HG03139 (cell line): ENCODE data around the gene LTBP1.

Experiments
- ATAC-seq: cut with Tn5 transposase; IDR thresholded peaks from one replicate; pipeline ENCODE4 v1.9.1; 2021; ENCODE audit not compliant: unreplicated experiment

LTBP1 gene

GRCh38 chr2:33071591-33071990 is 124.8 kb downstream of the LTBP1 start:
- ATAC-seq: no peak

GRCh38 chr2:33072614-33073013 is 125.9 kb downstream of the LTBP1 start:
- no peak for ATAC-seq

DNA sequence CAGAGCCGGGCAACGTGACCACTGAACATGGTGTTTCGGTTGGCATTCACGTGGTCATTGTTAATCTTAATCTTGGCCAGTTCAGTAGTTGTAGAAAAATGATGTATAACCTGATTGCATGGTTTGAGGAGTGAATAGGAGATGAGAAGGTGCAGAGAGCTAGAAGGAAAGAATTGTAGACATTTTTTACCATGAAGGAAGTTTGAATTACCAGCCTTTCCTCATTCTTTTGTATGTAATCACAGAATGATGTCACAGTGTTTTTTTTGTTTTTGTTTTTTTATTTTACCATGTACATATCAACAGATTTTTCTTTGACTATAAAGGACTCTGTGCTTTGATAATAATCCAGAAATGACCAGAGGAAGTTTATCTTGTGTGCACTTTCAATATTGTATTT is 126.3 kb downstream of the LTBP1 start:
- no peak for ATAC-seq

DNA sequence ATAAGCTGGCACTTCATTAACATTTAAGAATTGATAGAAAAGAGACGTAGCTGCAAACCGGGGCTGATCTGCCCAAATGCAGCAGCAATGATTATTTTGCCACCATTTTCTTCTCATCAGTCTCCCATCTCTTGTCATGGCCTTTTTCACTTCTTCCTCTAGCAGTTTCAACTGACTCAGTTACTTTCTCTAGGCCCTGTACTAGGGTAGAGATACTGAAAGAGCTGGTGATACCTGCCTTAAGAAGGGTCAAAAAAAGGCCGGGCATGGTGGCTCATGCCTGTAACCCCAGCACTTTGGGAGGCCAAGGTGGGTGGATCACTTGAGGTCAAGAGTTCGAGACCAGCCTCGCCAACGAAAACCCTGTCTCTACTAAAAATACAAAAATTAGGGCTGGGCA is 127.4 kb downstream of the LTBP1 start:
- ATAC-seq: no peak

DNA sequence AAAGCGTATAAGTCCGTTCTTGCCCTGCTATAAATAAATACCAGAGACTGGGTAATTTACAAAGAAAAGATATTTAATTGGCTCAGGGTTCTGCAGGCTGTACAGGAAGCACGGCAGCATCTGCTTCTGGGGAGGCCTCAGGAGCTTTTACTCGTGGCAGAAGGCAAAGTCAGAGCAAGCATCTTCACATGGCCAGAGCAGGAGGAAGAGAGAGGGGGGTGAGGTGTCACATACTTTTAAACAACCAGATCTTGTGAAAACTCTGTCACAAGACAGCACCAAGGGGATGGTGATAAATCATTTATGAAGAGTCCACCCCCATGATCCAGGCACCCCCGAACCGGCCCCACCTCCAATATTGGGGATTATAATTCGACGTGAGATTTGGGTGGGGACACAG is 130.6 kb downstream of the LTBP1 start:
- no peak for ATAC-seq

GRCh38 chr2:33077844-33078243 is 131.1 kb downstream of the LTBP1 start:
- no peak for ATAC-seq

- no peak for ATAC-seq
These were observed 134.9 kb downstream of the LTBP1 start for GRCh38 chr2:33081691-33082090.

- no peak for ATAC-seq
These were observed 137.1 kb downstream of the LTBP1 start for GRCh38 chr2:33083699-33084387.

DNA sequence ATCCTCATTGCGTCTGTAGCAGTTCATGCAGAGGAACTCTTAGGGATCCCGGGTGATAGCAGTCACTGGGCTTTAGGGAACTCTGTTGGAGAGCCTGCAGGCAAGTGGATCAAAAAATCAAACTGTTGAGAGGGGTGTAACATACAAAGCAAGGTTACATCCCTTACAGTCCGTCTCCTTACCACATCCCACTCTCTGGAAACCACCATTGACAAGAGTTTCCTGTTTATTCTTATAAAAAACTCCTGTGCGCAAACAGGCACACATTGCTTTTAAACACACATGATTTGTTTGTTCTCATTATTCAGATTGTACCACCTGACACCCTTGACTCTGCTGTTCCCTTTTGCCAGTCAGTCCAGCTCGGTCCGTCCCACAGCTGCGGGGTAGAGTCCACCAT is 137.7 kb downstream of the LTBP1 start:
- ATAC-seq: no peak

GRCh38 chr2:33085646-33086045 is 138.9 kb downstream of the LTBP1 start:
- no peak for ATAC-seq

DNA sequence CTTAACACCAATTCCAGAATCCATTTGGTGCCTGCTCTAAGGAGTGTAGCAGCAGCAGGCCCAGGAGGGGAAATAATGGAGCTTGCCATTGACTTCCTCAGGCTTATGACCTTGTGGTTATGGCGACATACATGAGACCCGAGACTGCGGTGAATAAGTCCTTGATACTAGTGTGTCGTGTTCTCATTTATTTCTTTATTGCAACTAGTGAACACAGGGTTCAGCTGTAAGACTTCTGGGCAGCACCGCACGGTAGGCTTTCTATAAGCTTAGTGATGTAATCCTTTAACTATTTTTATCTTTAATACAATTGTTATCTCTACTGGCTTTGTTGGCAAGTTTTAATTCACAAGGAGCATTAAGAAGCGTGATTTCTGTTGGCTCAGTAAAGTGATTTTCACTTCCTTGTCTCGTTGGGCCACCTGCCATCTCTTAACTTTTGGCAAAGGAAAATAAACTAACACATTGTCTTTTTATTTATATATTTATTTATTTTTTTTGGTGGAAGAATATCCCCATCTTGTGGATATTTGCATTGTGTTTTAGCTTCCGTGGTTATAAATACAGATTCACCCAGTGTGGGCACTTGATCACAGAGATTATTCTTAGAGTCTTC is 139.8 kb downstream of the LTBP1 start:
- no peak for ATAC-seq

DNA sequence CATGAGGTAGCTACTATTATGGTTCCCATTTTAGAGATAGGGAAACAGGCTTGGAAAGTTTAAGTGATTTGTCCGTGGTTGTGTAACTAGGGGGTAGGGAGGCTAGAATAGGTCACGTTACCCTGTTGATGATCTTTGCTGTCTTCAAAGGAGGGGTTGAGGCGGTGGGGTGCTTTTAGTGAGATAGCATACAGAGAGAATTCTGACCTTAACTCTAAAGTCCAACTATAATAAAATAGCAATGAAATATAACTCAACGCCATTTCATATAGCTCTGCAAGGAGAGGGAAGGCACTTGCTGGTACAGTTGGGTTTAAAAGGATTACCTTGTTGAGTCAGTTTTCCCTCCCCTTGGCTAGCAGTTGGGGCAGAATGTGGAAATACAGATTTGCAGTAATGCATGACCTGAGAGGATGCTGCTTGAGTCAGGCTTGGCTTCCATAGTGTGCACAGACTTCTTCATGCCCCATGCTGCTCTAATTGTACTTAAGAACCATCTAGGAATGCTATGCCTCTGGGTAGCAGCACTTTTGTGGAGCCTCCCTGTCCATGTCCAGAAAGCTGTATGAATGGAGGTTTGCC is 143.9 kb downstream of the LTBP1 start:
- ATAC-seq: no peak

DNA sequence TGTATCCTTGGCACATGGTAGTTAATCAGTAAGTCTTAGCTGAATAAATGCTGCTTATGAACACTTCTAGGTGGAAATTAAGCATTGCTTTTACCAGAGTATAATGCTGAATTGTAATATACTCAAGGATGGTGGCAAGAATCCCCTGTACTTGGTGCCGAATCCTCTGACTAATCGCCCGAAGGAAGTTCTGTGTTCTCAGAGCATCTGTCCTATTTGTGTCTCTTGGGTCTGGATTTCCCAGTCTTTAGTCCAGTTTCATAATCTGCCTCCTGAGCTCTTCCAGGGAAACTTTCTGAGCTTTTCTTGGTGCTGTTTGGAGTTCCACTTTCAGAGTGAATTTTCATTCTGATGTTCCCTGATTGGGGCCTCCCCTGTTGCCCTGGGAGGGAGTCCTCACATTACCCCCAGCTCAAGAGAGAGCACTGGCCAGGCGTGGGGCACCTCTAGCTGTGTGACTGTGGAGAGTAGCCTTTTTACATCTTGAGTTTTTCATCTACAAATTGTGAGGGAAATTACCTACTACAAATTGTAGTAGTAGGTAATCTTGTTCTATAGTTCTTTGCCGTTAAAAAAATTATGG is 144.9 kb downstream of the LTBP1 start:
- no peak for ATAC-seq

DNA sequence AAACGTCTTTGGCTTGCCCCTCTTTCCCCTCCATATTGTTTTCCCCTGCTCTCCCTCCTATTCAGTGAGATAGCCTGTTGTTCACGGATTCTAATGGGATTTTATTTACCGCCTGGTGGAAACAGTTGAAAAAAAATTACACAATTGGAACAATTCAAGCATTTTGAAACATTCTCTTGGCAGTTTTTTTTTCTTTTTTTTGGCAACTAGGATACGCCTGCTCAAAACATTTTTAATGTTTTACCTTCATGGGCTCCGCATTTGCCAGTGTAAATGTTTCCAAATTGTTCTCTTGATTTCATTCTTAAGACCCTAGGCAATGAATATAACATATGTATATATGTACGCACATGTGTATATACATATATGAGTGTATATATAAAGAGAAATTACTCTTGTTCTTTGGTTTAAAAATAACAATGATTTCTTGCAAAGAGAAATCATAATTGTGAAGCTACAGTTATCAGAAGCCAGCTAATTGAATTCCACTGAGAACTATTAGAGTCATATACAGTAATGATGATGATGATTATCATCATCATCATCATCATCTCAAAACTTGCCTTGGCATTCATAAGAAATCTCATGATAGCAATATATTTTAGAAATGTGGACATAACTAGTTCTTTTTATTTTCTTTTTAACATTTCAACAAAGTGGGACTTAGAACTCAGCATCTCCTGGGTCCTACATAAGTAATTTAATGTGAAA is 146.7 kb downstream of the LTBP1 start:
- ATAC-seq: no peak

DNA sequence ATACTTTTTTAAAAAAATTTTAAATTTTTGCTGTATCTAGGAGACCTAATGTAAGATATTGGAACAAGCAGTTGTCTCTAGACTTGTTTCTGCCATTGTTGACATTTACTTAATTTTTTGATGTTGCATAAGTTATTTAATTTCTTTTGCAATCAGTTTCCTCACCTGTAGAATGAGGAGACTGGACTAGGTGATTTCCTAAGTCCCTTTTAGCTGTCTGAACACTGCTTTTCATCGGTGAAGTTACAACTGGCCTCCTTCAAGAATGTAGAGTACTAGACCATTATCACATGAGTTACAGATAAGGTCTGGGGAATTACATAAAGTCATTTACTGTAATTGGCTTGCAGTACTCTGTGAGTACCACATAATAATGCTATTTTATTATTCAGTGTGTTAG is 147.6 kb downstream of the LTBP1 start:
- no peak for ATAC-seq

- no peak for ATAC-seq
These were observed 153.2 kb downstream of the LTBP1 start for GRCh38 chr2:33099989-33100388.

DNA sequence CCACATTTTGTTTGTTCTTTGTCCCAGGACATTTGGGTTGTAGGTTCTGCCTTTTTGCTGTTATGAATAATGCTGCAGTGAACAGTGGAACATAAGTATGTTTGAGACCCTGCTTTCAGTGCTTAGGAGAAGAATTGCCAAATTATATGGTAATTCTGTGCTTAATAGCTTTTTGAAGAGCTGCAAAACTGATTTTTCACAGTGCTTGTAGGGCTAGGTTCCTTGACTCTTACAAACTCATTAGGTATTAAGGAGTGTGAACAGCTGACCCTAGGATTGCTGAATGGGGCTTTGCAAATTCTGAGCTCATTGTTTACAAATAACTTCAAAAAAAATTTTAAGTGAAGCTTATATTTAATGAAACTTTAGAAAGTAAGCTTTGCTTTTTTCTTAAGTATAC is 154.2 kb downstream of the LTBP1 start:
- ATAC-seq: no peak

DNA sequence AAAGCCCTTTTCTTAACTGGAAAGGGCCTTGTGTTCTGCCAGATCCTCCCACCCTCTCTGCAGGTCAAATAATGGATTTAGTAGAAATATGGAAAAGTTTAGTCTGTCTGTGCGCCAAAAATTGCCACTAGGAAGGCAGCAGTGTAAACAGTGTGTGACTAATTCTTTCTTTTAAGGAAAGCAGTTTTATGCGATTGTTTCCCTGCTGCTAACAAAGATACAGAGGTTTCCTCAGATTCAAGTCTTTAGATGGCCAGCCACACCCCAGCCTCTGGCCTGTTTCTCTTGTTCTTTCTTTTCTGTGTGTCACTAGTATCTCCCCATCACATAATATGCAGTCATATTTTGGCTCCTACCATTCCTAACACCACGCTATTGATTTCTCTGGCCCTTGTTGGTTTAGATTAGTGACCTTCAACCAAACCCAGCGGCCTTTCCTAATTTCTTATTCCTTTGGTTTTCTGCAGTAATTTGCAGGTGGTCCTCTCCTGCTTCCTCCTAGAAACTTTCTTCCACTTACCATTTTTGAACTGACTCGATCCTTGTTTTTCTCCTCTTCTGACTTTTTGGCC is 157.4 kb downstream of the LTBP1 start:
- ATAC-seq: no peak

- ATAC-seq: no peak
These were observed 158.0 kb downstream of the LTBP1 start for GRCh38 chr2:33104726-33105125.

GRCh38 chr2:33106115-33106514 is 159.4 kb downstream of the LTBP1 start:
- no peak for ATAC-seq
